A673 (cell line): Measurements from ENCODE around the gene NBAS.

Experiments
- CTCF ChIP-seq: fragments of 300-800, 200-600 bp; sonication (generic); conservative IDR thresholded peaks from 2 replicates; pipeline ENCODE4 v1.5.1; 2017; ENCODE audit warnings: low read depth, mild to moderate bottlenecking, antibody characterized with exemption, low read length, moderate library complexity, mixed read lengths
- EZH2 ChIP-seq: fragments of 200-600 bp; sonication (generic); IDR thresholded peaks from 2 replicates; pipeline ENCODE4 v1.6.1; 2017; ENCODE audit warnings: borderline replicate concordance, low read depth, mild to moderate bottlenecking, mixed read lengths, antibody characterized with exemption, low read length; ENCODE audit not compliant: poor library complexity, severe bottlenecking

- TF ChIP-seq CTCF (no peak), EZH2 (no peak)
Observed at GRCh38 chr2:15241201-15241600, 319.9 kb downstream of the NBAS start.
